Activated CD8-positive, alpha-beta T cell treated with anti-CD3 and anti-CD28 coated beads for 36 hours (primary cell): ENCODE measurements around the gene KDM8. TPM values are rescaled to one million over a fixed set of nuclear protein-coding genes. Genes with fewer than 3 reads are reported as not detected.

Source experiments
- ATAC-seq: fragments of 200-7000 bp; cut with Tn5 transposase; one replicate; pipeline ENCODE4 v1.10.0; 2021; ENCODE audit warnings: mild to moderate bottlenecking, moderate library complexity
- CTCF ChIA-PET: fragments of 350-600 bp; sonication (Branson Sonifier 250); formaldehyde crosslinking; loops from one replicate; lab custom pipeline; 2021; ENCODE audit warnings: antibody characterized with exemption; lab: Charles Lee
- POLR2A ChIA-PET: fragments of 350-600 bp; sonication (Branson Sonifier 250); formaldehyde crosslinking; loops from one replicate; lab custom pipeline; 2021; ENCODE audit warnings: antibody characterized with exemption; lab: Charles Lee
- DNase-seq: peaks from one replicate; pipeline ENCODE4 v3.0.0-alpha.2; 2020
- H3K27ac Mint-ChIP-seq: one replicate; pipeline ENCODE4 v1.8.0; 2021; ENCODE audit warnings: mild to moderate bottlenecking, mixed read lengths
- H3K27me3 Mint-ChIP-seq: one replicate; pipeline ENCODE4 v1.8.0; 2021; ENCODE audit warnings: mixed read lengths
- H3K36me3 Mint-ChIP-seq: one replicate; pipeline ENCODE4 v1.8.0; 2021; ENCODE audit warnings: low read depth, mixed read lengths
- H3K4me1 Mint-ChIP-seq: one replicate; pipeline ENCODE4 v1.8.0; 2021; ENCODE audit warnings: low read depth, mixed read lengths
- H3K4me3 Mint-ChIP-seq: one replicate; pipeline ENCODE4 v1.8.0; 2021; ENCODE audit warnings: mild to moderate bottlenecking, moderate library complexity, mixed read lengths
- H3K9me3 Mint-ChIP-seq: one replicate; pipeline ENCODE4 v1.8.0; 2021; ENCODE audit warnings: mixed read lengths
- intact Hi-C: fragments of 100-400 bp; cut with micrococcal nuclease; formaldehyde crosslinking; loops from one replicate; pipeline ENCODE4 v1.10.0; 2022
- total RNA-seq, 2 experiments: library from RNA; stranded (reverse); gene quantifications; one replicate each; pipeline ENCODE4 v1.2.3, GENCODE V29; 2021
- TF ChIP-seq, protein P1 (sequence below): fragments of 200-600 bp; IDR thresholded peaks from one replicate; pipeline ENCODE4 v1.8.0; 2022; ENCODE audit warnings: antibody characterized with exemption, mild to moderate bottlenecking

Gene KDM8
- 10 to 100 TPM; 10.9 to 12.7 TPM for total RNA-seq

DNA sequence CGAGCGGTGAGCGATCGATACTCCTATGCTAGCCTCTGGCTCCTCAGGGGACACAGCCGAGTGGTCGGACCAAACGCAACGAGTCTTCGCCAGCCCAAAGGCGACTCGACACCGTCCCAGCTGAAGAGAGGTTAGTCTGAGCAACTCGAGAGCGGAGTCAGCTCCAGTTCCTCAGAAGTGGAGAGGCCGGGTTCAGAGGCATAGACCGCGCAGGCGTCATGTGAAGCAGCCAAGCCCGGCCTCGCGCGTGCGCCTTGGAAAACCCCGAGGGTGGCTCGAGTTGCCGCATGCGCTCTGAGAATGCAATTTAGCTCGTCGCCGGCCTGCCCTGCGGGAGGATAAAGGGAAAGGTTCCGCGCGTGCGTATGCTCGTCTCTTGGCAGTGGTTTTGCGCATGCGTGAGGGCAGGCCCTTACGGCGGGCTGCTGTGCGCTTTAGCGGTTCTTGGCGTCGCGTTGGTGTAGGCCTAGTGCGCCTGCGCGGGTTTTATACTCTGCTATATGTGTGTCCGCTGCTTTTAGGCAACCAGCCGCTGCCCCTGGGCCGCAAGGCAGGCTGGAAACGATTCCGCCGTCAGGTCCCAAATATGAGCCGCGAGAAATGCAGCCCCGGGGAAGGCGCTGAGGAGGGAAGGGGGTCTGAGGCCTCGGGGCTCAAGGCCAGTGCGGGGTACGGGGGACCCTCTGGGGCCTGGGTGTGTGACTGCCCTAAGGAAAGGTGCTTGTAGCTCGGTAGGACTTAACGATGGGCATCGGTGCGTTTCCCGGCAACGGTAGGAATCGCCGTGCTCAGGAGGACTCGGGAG is at the start of gene KDM8:
TSS of gene KDM8 (plus strand) at position 20 of the 805 bp plus-strand sequence. CDS start 6,598 bp downstream, outside the sequence.
- peak within 1 kb of the TSS; percentile 100 for H3K27ac Mint-ChIP-seq
- DNase-seq: peak; percentile 99
- TF ChIP-seq, protein P1, sequence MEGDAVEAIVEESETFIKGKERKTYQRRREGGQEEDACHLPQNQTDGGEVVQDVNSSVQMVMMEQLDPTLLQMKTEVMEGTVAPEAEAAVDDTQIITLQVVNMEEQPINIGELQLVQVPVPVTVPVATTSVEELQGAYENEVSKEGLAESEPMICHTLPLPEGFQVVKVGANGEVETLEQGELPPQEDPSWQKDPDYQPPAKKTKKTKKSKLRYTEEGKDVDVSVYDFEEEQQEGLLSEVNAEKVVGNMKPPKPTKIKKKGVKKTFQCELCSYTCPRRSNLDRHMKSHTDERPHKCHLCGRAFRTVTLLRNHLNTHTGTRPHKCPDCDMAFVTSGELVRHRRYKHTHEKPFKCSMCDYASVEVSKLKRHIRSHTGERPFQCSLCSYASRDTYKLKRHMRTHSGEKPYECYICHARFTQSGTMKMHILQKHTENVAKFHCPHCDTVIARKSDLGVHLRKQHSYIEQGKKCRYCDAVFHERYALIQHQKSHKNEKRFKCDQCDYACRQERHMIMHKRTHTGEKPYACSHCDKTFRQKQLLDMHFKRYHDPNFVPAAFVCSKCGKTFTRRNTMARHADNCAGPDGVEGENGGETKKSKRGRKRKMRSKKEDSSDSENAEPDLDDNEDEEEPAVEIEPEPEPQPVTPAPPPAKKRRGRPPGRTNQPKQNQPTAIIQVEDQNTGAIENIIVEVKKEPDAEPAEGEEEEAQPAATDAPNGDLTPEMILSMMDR: no peak
- H3K4me3 Mint-ChIP-seq: peak within 1 kb of the TSS; percentile 83
- CTCF ChIA-PET: interaction anchor here (0.8 to 3.6 kb wide), 11 partner anchors 10 to 164 kb away, joined by 3 to 22 read pairs (median 4); no protein-coding TSS in a partner anchor
- intact Hi-C loops: loop anchor here (5.0 kb wide), 1 partner anchor 34 kb away; no protein-coding TSS in a partner anchor
- ATAC-seq: peak; percentile 92
- peaks cover 48% of the 10 kb centered on the region for H3K4me1 Mint-ChIP-seq
- POLR2A ChIA-PET: interaction anchor here (0.5 to 3.0 kb wide), 12 partner anchors 13 to 1946 kb away, joined by 3 to 10 read pairs (median 3); partner anchors contain the start of gene ZKSCAN2
- H3K9me3 Mint-ChIP-seq: peaks cover 3% of the 10 kb centered on the region
- H3K36me3 Mint-ChIP-seq: peaks cover 3% of the 10 kb centered on the region
- H3K27me3 Mint-ChIP-seq: no peaks in the 10 kb centered on the region

DNA sequence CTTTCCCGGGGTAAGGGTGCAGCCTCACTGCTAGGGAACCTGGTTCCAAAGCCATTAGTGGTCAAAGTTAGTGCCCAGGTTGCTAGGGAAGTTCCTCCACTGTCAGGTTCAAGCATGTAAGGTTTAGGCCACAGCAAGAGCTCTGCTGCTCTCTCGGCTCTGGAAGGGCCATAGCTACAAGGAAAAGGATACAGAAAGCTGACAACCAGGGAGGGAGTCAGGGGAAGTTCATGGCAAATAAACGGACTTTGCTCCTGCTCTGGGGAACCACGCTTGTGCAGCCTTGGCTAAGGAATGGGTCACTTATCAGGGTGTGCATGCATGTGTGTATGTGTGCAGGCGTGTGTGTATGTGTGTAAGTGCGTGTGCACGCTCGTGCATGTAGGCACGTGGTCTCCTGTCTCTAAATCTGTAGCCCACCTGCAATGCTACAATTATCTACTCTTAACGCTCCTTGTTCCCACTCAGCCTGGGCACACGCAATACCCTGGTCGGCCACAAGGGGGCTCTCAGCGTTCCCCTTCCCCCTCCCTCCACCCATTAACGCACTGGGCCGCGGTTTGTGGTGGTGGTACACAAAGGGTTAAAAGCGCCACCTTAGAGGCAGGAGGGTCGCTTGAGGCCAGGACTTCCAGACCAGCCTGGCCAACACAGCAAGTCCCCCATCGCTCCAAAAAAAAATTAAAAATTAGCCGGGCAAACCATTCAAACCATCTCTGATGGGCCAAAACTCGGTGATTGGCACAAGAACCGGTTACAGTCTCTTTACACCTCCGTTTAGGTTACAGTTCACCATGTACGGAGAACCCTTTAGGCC is 48.4 kb upstream of the KDM8 start:
- peak; percentile 97 for ATAC-seq
- intact Hi-C loops: loop anchor here (2.0 kb wide), 1 partner anchor 302 kb away; no protein-coding TSS in a partner anchor
- no peak overlapping the region for H3K27ac Mint-ChIP-seq

DNA sequence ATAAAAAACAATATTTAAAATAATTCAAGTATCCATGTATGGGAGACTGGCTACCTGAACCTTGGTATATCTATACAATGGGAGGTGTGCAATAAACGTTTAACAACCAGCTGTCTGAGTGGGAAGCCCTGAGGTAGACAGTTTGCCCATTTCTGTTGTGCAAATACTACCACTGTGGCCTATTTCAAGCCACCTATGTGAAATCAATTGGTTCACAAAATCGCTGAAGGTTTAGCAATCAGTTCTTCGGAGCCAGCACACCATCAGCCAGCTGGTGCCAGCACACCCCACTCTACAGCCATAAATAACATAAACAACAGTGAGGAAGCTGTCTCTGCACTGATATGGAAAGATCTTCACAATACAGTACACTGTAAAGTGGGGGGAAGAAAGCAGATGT is 46.7 kb upstream of the KDM8 start:
- Mint-ChIP-seq H3K27ac (no peak overlapping the region), H3K4me3 (no peak overlapping the region), H3K27me3 (no peaks in the 10 kb centered on the region), H3K9me3 (no peaks in the 10 kb centered on the region), H3K36me3 (no peaks in the 10 kb centered on the region), H3K4me1 (peaks cover 7% of the 10 kb centered on the region)
- ChIA-PET POLR2A (interaction anchor here (1.0 to 2.0 kb wide), 3 partner anchors 13 to 1915 kb away, joined by 3 to 8 read pairs (median 4); no protein-coding TSS in a partner anchor), CTCF (interaction anchor here (1.0 to 4.8 kb wide), 8 partner anchors 9 to 1319 kb away, joined by 3 to 44 read pairs (median 10); no protein-coding TSS in a partner anchor)
- intact Hi-C loops: no loop called here
- ATAC-seq (no peak), DNase-seq (no peak)
- TF ChIP-seq, protein P1: no peak

More for the DNA sequence above, 48.4 kb upstream of the KDM8 start:
- POLR2A ChIA-PET: interaction anchor here (0.6 to 2.0 kb wide), 4 partner anchors 14 to 213 kb away, joined by 3 to 8 read pairs (median 3); no protein-coding TSS in a partner anchor
- CTCF ChIA-PET: interaction anchor here (0.6 to 4.8 kb wide), 27 partner anchors 9 to 307 kb away, joined by 3 to 44 read pairs (median 3); no protein-coding TSS in a partner anchor
- TF ChIP-seq, protein P1: peak; percentile 99
- Mint-ChIP-seq H3K9me3 (no peaks in the 10 kb centered on the region), H3K27me3 (no peaks in the 10 kb centered on the region), H3K4me1 (peaks cover 10% of the 10 kb centered on the region), H3K4me3 (no peak overlapping the region), H3K36me3 (no peaks in the 10 kb centered on the region)
- DNase-seq: peak; percentile 81

DNA sequence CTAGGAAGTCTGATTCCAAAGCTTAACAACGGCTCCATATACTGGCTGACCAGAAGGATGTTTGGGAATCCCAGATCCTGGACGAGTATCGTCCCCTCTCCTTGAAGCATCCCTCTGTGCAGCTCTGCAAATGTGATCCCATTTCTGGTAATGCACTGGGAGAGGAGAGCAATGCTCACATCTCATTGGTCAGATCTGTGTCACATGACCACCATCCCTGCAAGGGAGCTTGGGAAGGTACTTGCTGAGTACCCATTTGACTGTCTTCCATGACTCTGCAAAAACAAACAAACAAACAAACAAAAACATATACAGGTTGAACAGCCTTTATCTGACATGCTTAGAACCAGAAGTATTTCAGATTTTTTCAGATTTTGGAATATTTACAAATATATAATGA is 41.9 kb upstream of the KDM8 start:
- Mint-ChIP-seq H3K27ac (no peak overlapping the region), H3K4me1 (no peaks in the 10 kb centered on the region), H3K9me3 (peaks cover 4% of the 10 kb centered on the region), H3K27me3 (no peaks in the 10 kb centered on the region), H3K36me3 (no peaks in the 10 kb centered on the region), H3K4me3 (no peak overlapping the region)
- CTCF ChIA-PET: interaction anchor here (1.1 to 1.2 kb wide), 2 partner anchors 8 to 10 kb away, joined by 3 to 5 read pairs; no protein-coding TSS in a partner anchor
- POLR2A ChIA-PET: interaction anchor here (1.0 kb wide), 1 partner anchor 16 kb away, joined by 3 read pairs; no protein-coding TSS in a partner anchor
- TF ChIP-seq, protein P1: no peak
- intact Hi-C loops: no loop called here
- ATAC-seq (no peak), DNase-seq (no peak)
